Raji (cell line): Measurements from ENCODE around the gene NUP93.

Source experiments
- POLR2A ChIP-seq: IDR thresholded peaks from 2 replicates; pipeline ENCODE4 v1.6.1; 2011; ENCODE audit warnings: low read depth, low read length, control low read depth; ENCODE audit not compliant: insufficient read depth

NUP93 gene

DNA sequence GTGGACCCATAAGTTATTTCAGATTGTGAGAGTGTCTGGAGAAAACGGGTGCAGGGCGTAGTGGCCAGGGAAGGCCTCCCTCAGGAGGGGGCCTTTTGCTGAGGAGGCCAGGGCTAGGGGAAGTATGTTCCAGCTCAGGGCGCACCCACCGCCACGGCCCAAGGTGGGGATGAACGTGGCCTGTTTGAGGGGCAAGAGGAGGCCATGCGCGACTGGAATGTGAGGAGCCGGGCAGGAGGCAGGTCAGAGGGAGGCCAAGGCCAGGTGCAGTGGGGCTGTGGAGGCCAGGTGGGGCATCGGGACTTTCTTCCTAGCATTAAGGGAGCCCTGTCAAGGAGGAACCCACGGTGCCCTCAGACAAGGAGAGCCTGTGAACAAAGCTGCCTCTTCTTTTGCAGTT is 161.8 kb downstream of the NUP93 start:
- no peak for TF ChIP-seq POLR2A

DNA sequence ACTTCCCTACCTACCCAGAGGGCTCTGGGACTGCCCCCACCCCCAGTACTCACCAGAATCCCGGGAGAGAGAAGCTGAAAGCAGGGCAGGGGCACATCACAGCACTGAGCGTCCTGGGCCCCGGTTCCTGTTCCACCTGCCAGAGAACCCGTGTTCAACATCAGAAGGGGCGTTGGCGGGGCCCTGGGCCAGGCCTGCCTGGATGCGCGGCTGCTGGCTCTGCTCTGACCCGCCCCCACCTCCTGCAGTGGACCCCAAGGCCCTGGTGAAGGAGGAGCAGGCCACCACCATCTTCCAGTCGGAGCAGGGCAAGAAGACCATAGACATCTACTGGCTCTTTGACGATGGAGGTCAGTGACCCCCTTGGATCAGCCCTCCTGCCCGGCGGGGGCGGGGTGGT is 162.8 kb downstream of the NUP93 start:
- TF ChIP-seq POLR2A, result no peak

DNA sequence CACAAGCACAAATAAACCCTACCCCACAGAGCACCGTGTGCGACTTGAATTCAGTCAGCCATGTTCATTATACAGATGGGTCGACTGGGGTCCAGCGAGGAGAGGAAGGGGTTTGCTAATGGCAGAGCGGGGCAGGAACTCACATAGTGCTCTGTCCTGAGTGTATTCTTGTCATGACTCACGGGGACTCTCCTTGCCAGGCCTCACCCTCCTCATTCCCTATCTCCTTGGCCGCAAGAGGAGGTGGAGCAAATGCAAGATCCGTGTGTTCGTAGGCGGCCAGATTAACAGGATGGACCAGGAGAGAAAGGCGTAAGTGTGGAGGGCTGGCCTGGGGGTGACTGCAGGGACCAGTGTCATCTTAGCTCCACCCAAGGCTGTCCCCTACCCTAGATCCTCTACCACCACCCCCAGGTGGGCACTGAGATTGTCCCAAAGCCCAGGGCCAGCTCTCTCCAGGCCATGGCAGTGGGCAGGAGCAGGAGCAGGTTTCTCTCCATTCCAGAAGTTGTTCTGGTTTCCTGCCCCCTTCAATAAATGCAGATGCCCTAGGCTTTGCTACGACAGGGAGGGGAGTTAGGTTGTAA is 164.5 kb downstream of the NUP93 start:
- no peak for TF ChIP-seq POLR2A

DNA sequence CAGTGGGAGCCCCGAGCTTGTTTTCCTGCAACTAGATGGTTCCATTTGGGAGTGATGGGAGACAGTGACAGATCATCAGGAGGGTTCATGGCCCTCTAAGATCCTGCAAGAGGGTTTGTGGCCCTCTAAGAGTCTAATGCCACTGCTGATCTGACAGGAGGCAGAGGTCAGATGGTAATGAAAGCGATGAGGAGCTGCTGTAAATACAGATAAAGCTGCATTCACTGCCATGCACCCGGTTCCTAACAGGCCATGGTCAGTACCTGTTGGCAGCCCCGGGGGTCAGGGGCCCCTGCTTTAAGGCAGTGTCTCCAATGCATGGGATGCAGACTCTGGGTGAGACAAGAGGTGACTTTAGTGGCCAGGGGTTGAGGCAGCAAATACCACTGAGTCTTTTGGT is 165.9 kb downstream of the NUP93 start:
- TF ChIP-seq POLR2A, result no peak

DNA sequence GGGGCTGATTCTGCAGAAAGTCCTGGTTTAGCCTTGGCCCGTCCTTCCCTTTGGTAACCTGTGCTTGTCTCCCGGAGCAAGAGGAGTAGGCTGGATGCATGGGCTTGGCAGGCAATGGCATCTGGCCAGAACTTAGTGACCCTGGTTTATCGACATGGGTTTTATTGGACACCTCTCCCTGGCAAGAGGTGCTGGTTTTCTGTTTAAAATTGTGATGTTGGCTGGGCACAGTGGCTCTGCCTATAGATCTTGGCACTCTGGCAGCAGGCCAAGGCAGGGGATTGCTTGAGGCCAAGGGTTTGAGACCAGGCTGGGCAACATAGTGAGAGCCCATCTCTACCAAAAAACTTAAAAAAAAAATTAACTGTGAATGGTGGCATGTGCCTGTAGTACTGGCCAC is 166.3 kb downstream of the NUP93 start:
- TF ChIP-seq POLR2A, result no peak

DNA sequence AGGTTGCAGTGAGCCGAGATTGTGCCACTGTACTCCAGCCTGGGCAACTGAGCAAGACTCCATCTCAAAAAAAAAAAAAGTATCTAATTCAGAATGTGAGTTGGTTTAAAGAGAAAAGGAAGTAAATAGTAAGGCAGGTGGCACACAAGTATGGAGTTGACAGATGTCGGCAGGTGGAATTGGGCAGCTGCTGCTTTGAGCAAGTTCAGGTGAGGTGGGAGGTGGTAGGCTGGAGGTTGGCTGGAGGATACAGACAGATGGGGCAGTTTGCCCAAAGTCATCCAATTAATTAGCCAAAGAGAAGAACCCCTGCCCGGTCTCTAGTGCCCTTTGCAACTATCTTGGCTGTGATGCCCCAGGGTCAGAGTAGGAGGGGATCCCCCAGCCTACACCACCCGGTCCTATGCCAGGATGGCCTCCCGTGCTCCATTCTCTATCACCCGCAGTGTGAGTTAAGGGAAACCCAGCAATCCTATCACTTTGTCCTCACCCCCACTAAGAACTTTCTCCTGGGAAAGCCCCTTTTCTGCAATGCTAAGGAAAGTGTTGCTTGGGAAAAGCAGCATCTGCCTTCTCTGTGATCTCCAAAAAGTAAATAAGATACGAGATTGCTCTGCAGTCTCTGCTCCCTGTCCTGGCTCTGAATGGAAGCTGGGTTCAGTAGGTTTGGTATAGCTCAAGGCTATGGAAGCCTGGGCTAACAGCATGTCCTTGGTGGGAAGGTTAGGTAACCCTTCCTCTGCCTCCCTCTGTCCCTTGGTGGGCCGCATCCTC is 167.3 kb downstream of the NUP93 start:
- TF ChIP-seq POLR2A, result no peak

DNA sequence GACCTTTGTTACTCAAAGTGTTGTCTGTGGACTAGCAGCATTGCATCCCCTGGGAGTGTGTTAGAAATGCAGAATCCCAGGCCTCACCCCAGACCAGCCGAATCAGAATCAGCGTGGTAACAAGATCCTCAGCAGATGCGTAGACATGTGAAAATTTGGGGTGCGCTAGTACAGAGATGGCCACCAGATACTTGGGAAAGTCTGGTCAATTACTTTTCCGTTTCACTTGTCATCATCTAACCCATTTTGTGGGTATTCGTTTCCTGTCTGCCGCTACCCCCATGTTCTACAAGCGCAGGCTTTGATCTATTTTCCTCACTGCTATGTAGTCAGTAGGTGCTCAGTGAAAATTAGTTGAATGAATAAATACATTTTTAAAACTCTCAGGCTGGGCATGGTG is 168.9 kb downstream of the NUP93 start:
- TF ChIP-seq POLR2A, result no peak
